GM12891 (cell line): ENCODE measurements around the gene PF4V1.

ENCODE experiments used
- POLR2A ChIP-seq: IDR thresholded peaks from 2 replicates; pipeline ENCODE4 v1.6.1; 2011; ENCODE audit warnings: low read depth, low read length, control low read depth
- POLR2AphosphoS5 ChIP-seq: IDR thresholded peaks from 2 replicates; pipeline ENCODE4 v1.6.1; 2011; ENCODE audit warnings: low read depth, low read length, control low read depth
- POU2F2 ChIP-seq: IDR thresholded peaks from 2 replicates; pipeline ENCODE4 v1.6.1; 2011; ENCODE audit warnings: low read depth, mild to moderate bottlenecking, control low read depth, low read length, moderate library complexity
- SPI1 ChIP-seq: IDR thresholded peaks from 2 replicates; pipeline ENCODE4 v1.6.1; 2011; ENCODE audit warnings: low read depth, low read length, control low read depth
- TAF1 ChIP-seq: IDR thresholded peaks from 2 replicates; pipeline ENCODE4 v1.6.1; 2011; ENCODE audit warnings: low read depth, low read length, control low read depth

GRCh38 chr4:73817341-73817740 lies 35.8 kb upstream of the PF4V1 start:
- TF ChIP-seq POLR2A (no peak), POLR2AphosphoS5 (no peak), TAF1 (no peak), SPI1 (no peak), POU2F2 (no peak)
